SK-N-DZ (cell line): ENCODE measurements around the gene UNC5B.
"Not testable (repeated sequence)": the region's sequence is repeated elsewhere in the genome, so short reads cannot be mapped to it uniquely, and the experiment has no call there.

ENCODE experiments used
- DNase-seq: peaks from one replicate; pipeline ENCODE4 v3.0.0-alpha.2; 2015; ENCODE audit warnings: low spot score

Gene UNC5B

GRCh38 chr10:71296811-71297210 is 84.4 kb downstream of the UNC5B start:
- not testable (repeated sequence) for DNase-seq

- no peak for DNase-seq
Measured at GRCh38 chr10:71297343-71297742, 85.0 kb downstream of the UNC5B start.

GRCh38 chr10:71299071-71299785 is 86.9 kb downstream of the UNC5B start:
- DNase-seq = no peak

- DNase-seq = no peak
Measured at GRCh38 chr10:71300555-71301370, 88.4 kb downstream of the UNC5B start.

GRCh38 chr10:71301371-71301916 is 89.1 kb downstream of the UNC5B start:
- no peak for DNase-seq

- no peak for DNase-seq
Measured at GRCh38 chr10:71302451-71302850, 90.1 kb downstream of the UNC5B start.

- peak; percentile 65 for DNase-seq
Measured at GRCh38 chr10:71302874-71303568, 90.7 kb downstream of the UNC5B start.

- DNase-seq = no peak
Measured at GRCh38 chr10:71303569-71303907, 91.2 kb downstream of the UNC5B start.

GRCh38 chr10:71304914-71305313 is 92.5 kb downstream of the UNC5B start:
- no peak for DNase-seq

GRCh38 chr10:71306979-71307378 is 94.6 kb downstream of the UNC5B start:
- no peak for DNase-seq

- no peak for DNase-seq
Measured at GRCh38 chr10:71307469-71308085, 95.2 kb downstream of the UNC5B start.

GRCh38 chr10:71308244-71308643 is 95.9 kb downstream of the UNC5B start:
- no peak for DNase-seq

- no peak for DNase-seq
Measured at GRCh38 chr10:71308985-71309384, 96.6 kb downstream of the UNC5B start.

GRCh38 chr10:71309919-71310318 is 97.5 kb downstream of the UNC5B start:
- DNase-seq = no peak

GRCh38 chr10:71312220-71312619 is 99.8 kb downstream of the UNC5B start:
- no peak for DNase-seq

GRCh38 chr10:71312811-71313789 is 100.7 kb downstream of the UNC5B start:
- DNase-seq = peak; percentile 34

- peak; percentile 58 for DNase-seq
Measured at GRCh38 chr10:71314028-71314693, 101.8 kb downstream of the UNC5B start.

- DNase-seq = no peak
Measured at GRCh38 chr10:71314694-71315225, 102.4 kb downstream of the UNC5B start.

GRCh38 chr10:71316056-71316785 is 103.9 kb downstream of the UNC5B start:
- no peak for DNase-seq
